NCI-H526 treated with DMSO at 0.1 percent for 48 hours (cell line): ENCODE data around the gene PI4KA.
A peak's percentile ranks its signal among the peaks of the same experiment; 100 is the strongest.

ENCODE experiments used
- DNase-seq: peaks from one replicate; lab custom pipeline; 2025; lab: John Stamatoyannopoulos, UW

PI4KA gene

GRCh38 chr22:20816559-20816958 lies 42.1 kb downstream of the PI4KA start:
- DNase-seq, result no peak

DNA sequence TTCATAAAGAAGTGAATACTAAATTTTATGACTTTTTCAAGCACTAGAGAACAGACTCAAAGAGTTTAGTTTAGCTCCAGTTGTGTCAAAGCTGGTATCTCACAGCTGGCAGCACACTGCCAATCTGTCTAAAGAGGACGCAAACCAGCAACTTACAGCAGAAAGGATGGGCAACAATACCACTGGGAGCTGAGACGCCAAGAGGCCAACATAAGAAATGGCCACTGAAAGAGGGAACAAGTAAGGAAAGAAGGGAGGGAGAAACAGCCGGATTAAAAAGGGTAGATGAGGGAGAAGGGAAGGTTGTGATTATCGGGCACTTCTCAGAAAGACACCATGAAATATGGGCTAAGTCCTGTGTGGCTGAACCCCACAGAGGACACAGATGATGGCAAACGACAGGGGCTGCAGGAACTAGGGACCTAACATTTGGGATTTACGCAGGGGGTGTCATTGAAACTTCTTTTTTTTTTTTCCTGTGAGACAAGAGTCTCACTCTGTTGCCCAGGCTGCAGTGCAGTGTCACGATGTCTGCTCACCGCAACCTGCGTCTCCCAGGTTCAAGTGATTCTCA lies 43.0 kb downstream of the PI4KA start:
- no peak for DNase-seq

DNA sequence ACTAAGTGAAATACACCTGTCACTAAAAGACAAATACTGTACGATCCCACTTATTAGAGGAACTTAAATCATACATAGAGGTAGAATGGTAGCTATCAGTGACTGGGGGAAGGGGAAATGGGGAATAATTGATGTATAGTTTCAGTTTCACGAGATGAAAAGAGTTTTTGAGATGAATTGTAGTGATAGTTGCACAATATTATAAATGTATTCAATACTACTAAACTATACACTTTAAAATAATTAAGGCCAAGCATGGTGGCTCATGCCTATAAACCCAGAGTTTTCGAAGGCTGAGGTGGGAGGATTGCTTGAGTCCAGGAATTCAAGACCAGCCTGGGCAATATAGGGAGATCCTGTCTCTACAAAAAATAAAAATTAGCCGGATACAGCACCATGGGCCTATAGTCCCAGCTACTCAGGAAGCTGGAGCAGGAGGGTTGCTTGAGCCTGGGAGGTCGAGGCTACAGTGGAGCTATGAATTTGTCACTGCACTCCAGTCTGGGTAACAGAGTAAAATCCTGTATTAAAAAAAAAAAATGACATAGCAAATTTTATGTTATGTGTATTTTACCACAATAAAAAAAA lies 44.3 kb downstream of the PI4KA start:
- no peak for DNase-seq

GRCh38 chr22:20813056-20813455 lies 45.6 kb downstream of the PI4KA start:
- no peak for DNase-seq

- DNase-seq, result no peak
Measured at GRCh38 chr22:20811971-20812660, 46.5 kb downstream of the PI4KA start.

- DNase-seq, result no peak
Measured at GRCh38 chr22:20811171-20811570, 47.4 kb downstream of the PI4KA start.

- DNase-seq, result no peak
Measured at GRCh38 chr22:20810645-20811044, 48.0 kb downstream of the PI4KA start.

GRCh38 chr22:20809538-20810185 lies 48.9 kb downstream of the PI4KA start:
- no peak for DNase-seq

GRCh38 chr22:20808844-20809243 lies 49.8 kb downstream of the PI4KA start:
- DNase-seq, result no peak

- DNase-seq, result no peak
Measured at GRCh38 chr22:20807315-20807752, 51.3 kb downstream of the PI4KA start.

- no peak for DNase-seq
Measured at GRCh38 chr22:20805972-20806471, 52.6 kb downstream of the PI4KA start.

DNA sequence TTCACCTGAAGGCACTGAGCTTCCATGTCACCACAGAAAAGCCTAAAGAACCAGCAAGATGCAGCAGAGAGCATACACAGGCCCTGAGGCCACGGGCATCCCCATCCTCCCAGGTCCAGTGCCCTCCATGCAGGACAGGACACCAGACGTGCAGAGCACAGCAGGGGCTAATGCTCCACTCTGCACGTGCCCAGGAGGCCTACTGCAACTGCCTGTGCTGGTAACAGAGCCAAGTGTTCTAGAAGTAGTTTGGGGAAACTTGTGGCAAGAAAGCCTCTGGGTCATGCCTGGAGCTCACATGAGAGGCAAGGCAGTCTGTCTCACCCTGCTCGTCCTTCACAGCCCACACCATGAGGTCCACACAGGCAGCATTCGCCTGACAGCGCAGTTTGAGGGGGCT lies 54.0 kb downstream of the PI4KA start:
- no peak for DNase-seq

GRCh38 chr22:20803696-20804324 lies 54.8 kb downstream of the PI4KA start:
- DNase-seq, result peak; percentile 0

DNA sequence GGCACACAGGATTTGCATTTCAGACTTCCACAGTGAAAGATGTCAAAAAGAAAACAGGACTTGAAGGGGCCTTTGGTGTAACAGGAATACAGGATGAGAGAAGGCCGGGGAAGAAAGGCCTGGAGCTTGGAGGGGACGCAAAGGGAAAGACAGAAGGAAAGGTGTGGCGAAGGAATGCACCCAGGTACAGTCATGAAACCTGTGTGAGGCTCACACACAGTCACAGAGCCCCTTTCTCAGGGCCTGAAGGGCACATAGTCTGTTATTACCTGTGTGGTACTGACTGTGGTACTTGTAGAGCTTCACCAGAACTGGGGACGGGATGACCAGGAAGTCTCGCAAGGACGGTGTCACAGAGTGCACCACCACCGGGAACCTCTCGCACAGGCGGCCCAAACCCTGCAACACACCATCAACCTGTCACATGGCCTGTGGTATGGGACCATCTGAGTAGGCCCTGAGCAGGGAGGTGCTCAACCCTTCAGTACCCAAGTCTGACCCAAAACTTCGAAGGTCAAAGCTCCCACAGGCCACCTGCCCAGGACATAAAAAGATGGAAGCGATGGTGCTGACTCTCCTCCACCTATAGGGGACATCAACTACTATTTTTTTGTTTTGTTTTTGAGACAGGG lies 55.6 kb downstream of the PI4KA start:
- no peak for DNase-seq

GRCh38 chr22:20802452-20802851 lies 56.2 kb downstream of the PI4KA start:
- DNase-seq, result no peak

- DNase-seq, result no peak
Measured at GRCh38 chr22:20799449-20799848, 59.2 kb downstream of the PI4KA start.

DNA sequence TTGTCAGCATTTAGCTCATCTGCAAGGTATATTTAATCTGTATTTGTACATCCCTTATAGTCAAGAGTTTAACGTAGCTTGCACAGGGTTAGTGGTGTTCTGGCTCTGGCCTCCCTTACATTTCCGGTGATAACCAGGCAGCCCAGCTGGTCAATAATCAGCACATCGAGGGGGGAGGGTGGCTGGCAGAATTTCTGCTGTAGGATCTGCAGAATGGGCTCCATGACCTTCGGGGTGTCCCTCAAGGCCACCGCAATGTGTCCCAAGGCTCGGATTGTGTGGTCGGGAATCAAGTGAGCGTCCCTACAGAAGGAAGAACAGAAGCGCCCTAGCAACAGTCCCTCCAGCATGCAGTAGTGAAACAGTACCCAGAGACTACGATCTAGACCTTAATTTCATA lies 59.6 kb downstream of the PI4KA start:
- DNase-seq, result no peak

GRCh38 chr22:20798218-20798617 lies 60.4 kb downstream of the PI4KA start:
- no peak for DNase-seq

DNA sequence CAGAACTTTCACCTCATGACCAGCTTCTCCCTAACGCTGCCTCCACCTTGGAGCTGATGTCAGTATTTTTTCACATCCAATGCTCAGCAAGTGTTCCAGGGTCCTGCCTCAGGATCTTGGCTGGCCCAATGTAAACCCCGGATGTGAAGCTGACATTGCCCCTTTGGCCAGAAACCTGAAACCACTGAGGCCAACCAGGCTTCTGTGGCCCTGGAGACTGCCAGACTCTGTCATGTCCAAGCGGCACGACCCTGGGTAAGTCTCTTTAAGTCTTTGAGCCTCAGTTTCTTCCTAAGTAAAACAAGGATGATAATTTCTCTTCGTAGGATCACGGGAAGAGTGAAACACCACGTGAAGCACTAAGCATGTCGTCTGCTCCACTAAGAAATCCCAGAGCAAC lies 61.9 kb downstream of the PI4KA start:
- DNase-seq, result no peak

DNA sequence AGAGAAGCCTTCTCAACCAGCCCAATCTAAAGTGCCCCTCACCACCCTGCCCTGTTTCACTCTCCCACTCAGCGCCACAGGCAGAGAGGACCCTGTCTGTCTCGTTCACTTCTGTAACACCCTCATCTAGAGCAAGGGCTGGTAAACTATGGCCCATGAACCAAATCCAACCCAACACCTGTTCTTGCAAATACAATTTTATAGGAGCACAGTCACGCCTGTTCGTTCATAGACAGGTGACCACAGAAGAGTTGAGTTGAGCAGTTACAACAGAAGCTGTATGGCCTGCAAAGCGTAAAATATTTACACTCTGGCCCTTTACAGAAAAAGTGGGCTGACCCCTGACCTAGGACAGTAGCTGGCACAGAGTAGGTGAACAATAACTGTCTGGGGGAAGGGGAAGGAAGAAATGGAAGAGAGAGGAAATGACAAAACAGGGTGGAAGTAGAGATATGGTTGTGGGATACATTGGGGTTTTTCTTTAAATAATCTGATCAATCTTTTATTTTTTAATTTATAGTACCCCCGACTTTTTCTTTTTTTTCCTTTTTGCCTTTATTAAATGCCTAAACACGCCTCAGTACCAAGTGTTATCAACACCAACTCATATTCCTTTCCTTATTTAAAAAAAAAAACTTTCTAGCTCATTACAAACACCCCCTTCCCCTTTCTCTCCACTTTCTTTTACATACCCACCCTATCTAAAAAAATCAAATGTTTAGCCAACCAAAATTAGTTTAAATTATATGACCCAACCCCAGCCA lies 63.8 kb downstream of the PI4KA start:
- no peak for DNase-seq
